GM19372 (cell line): Measurements from ENCODE around the gene UIMC1.
"Not testable (repeated sequence)": the region's sequence is repeated elsewhere in the genome, so short reads cannot be mapped to it uniquely, and the experiment has no call there.

Source experiments
- ATAC-seq: cut with Tn5 transposase; IDR thresholded peaks from one replicate; pipeline ENCODE4 v1.9.1; 2021; ENCODE audit warnings: mild to moderate bottlenecking, low read depth, moderate library complexity; ENCODE audit not compliant: unreplicated experiment

The UIMC1 gene

DNA sequence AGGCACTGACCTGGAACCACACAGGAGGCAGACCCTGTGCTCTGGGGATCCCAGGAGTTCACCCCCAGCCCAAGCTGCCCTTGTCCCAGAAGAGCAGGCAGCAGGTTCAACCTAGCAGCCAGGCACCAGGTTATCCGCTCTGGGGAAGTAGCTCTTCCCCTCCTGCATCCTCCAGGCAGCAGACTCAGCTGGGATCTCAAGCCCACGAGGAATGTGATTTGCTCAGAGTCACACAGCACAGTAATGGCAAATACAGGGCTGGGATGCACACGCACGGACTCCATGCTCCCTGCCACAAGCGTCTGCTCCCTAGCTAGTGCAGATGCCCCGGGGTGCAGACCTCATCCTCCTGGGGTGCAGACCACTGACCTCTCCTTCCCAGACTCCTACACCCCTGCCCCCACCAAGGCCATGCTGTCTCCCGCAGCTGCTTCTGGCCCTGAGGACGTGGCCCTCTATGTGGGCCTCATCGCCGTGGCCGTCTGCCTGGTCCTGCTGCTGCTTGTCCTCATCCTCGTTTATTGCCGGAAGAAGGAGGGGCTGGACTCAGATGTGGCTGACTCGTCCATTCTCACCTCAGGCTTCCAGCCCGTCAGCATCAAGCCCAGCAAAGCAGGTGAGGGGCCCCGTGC is 132.9 kb downstream of the UIMC1 start:
- no peak for ATAC-seq

DNA sequence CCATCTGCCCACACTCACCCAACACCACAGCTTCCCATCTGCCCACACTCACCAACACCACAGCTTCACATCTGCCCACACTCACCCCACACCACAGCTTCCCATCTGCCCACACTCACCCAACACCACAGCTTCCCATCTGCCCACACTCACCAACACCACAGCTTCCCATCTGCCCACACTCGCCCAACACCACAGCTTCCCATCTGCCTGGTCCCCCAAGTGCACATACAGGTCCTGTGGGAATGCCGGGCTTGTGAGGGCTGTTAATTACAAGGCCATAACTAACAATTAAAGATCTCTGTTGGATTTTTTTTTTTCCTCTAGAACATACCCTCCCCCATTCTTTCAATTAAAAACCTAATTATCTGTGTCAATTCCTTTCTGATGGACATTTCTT is 133.6 kb downstream of the UIMC1 start:
- not testable (repeated sequence) for ATAC-seq

DNA sequence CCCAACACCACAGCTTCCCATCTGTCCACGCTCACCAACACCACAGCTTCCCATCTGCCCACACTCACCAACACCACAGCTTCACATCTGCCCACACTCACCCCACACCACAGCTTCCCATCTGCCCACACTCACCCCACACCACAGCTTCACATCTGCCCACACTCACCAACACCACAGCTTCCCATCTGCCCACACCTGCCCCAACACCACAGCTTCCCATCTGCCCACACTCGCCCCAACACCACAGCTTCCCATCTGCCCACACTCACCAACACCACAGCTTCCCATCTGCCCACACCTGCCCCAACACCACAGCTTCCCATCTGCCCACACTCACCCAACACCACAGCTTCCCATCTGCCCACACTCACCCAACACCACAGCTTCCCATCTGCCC is 134.0 kb downstream of the UIMC1 start:
- ATAC-seq: not testable (repeated sequence)

DNA sequence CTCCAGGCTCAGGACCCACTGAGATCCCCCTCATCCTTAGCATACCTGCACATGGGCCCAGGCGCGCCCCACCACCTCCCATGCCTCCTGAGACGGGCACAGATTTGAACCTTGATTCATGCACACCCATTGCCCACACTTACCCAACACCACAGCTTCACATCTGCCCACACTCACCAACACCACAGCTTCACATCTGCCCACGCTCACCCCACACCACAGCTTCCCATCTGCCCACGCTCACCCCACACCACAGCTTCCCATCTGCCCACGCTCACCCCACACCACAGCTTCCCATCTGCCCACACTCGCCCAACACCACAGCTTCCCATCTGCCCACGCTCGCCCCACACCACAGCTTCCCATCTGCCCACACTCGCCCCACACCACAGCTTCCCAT is 135.9 kb downstream of the UIMC1 start:
- ATAC-seq: not testable (repeated sequence)

DNA sequence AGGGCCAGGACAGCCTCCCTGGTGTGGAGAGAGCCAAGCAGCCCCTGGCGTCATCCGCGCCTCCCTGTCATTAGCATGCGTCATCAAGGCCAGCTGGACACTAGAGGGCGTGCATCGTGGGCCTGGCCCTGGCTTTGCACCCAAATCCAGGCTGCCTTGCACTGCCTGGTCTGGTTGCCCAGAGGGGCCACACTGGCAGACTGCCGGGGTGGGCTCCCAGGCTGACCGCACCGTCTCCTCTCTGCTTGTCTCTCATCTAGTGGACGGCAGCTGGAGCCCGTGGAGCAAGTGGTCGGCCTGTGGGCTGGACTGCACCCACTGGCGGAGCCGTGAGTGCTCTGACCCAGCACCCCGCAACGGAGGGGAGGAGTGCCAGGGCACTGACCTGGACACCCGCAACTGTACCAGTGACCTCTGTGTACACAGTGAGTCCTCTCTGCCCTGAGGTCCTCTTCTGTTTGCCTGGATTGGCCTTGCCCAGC is 136.4 kb downstream of the UIMC1 start:
- no peak for ATAC-seq

DNA sequence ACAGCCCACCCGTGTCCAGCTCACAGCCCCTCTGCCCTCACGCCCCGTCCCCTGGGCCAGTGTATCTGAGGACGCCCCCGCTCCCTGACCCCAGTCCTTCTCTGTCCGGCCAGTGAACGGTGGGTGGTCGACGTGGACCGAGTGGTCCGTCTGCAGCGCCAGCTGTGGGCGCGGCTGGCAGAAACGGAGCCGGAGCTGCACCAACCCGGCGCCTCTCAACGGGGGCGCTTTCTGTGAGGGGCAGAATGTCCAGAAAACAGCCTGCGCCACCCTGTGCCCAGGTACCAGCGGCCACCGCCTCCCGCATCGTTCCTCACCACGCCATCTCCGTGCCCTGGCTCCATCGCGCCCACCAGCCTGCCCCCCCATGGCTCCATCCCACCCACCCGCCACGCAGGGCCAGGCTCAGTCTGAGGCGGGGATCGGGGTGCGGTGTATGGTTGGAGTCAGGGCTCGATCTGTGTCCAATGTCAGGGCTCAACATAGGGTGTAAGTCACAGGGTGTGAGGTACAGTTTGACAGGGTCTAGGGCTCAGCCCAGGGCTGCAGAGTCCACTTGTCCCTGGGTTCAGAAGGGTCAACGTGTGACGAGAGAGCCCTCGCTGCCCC is 137.0 kb downstream of the UIMC1 start:
- no peak for ATAC-seq

DNA sequence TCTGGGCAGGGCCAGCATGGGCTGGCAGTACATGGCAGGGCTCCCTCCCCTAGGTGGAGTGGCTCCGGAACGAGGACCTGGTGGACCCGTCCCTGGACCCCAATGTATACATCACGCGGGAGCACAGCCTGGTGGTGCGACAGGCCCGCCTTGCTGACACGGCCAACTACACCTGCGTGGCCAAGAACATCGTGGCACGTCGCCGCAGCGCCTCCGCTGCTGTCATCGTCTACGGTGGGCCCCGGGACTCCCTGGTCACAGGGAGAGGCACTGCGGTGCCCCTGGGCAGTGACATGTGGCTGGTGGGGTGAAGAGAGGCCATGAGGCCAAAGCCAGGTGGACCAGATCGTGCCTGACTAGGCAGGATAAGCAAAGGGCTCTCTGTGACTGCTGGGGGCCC is 137.8 kb downstream of the UIMC1 start:
- no peak for ATAC-seq

DNA sequence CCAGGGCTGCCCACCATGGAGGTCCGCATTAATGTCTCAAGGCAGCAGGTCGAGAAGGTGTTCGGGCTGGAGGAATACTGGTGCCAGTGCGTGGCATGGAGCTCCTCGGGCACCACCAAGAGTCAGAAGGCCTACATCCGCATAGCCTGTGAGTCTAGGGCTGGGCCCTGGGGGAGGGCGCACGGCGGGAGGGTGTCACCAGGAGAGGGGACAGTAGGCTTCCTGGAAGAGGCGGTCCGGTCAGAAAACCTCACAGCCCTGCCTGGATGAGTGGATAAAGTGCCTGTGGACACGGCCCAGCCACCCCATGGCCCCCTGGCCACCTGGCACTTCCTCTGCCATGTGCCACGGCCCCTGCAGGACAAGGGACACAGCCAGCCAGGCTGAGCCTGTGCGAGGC is 138.5 kb downstream of the UIMC1 start:
- no peak for ATAC-seq

DNA sequence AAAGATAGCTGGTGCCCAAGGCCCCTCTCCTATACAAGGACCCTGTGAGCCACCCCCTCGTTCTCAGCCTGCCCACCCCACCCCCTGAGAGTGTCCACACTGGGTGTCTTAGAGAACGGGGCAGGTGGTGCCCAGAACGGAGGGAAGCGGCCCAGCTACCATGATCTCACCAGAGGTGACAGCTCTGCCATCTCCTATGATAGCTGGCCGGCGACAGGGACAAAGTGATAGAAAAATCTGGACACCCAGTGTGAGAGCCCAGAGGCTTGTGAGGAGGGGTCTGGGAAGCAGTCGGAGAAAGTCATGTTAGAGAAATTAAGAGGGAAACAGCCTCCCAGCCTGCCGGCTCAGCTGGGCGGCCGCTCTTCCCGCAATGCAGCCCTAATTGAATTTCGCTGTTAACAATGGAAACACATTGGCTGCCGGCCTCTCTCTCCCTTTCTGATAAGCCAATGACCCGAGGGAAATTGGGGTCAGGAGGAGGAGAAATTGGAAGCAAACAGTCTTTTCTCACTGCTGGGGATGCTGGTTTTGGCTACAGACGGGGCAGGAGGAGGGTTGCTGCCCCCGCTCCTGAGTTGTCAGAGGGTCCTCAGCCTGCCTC is 139.8 kb downstream of the UIMC1 start:
- no peak for ATAC-seq

DNA sequence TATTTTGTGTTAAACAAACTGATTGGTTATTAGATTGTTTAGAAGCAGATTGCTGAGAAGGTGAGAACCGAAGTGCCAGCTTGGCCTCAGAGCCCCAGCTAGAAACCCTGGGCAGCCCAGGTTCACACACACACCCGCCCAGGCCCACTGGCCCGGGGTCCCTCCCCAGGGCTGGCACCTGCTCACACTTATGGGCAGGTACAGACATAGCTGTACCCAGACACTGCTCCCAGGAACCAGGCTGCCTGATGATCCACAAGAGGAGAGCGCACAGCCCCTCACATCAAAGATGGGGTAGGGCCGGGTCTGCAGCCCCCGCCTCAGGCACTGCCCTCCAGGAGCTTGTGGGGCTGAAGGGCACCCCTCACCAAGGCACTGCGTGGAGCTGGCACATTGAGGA is 140.6 kb downstream of the UIMC1 start:
- no peak for ATAC-seq

DNA sequence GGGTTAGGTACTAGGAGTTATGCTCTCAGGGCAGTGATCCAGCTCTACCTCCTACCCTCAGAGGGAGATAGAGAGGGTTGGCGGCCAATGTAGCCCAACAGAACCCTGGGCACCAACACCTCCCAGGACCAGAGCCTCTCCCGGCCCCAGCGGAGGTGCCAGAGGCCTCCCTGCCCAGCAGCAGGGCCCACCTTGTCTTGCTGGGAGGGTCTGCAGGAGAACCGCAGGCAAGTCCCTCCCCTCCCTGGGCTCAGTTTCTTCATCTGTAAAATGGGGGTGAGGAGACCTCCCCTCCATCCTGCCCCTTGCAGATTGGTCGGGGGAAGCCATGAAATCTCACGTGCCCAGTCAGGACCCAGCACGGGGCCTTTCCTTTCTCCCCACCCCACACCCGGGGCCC is 141.8 kb downstream of the UIMC1 start:
- no peak for ATAC-seq

DNA sequence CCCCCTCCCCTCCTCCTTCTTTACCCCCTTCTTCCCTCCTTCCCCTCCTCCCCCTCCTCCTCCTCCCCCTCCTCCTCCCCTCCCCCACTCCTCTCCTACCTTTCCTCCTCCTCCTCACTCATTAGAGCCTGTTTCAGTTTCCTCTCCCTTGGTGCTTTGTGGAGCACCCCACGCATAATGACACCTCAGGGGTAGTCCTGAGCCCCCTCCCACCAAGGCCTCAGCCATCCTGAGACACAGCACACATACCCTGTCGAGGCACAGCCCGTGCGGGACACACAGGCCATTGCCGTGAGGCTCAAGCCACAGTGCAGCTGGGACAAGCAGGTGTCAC is 142.8 kb downstream of the UIMC1 start:
- no peak for ATAC-seq

DNA sequence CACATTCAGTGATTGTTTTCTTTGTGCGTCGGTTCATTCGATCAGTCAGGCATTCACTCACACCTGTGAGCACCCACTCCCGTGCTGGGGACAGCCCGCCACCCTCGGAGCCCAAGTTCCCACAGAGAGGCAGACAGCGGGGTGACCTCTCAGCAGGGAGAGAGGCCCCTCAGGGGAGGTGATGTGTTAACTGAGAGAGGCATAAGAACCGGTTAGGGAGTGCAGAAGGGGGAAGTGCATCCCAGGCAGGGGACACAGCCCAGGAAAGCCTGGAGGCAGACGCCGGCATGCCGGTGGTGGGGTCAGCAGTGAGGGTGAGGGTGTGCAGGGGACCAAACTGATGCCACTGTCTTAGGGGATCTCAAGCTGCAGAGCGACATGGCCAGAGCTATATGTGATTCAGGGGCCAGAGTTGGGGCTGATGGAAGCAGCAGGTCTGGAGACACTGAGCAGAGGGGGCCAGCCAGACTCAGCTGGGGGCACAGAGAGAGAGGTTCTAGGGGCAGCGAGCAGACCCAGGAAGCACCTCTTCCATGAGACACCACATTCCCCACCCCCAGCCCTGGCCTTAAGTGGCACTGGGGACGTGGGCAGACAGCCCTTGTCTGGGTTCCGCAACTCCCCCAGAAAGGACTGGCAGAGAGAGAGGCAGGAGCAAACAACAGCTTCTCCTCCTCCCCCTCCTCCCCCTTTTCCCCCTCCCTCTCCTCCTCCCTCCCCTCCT is 143.4 kb downstream of the UIMC1 start:
- no peak for ATAC-seq

DNA sequence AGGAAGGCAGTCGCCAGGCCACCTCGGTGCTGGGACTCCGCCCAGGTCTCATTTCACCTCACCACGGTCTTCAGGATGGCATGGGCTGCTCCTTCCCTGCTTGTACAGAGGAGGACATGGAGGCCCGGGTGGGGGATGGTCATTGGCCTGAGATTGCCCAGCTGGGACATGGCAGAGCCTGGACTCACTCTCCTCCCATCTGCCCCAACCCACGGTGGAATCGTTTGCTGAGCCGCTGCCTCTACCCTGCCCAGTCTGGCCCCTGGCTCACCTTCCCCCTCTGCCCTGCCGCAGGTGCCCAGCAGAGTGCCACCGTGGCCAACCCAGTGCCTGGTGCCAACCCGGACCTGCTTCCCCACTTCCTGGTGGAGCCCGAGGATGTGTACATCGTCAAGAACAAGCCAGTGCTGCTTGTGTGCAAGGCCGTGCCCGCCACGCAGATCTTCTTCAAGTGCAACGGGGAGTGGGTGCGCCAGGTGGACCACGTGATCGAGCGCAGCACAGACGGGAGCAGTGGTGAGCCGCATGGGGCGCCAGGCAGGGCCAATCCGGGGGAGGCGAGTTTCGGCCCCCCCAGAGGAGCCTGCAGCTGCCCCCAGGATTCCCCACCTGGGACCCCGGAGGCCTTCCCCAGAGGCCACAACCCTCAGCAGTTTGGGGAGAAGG is 144.1 kb downstream of the UIMC1 start:
- ATAC-seq: no peak

DNA sequence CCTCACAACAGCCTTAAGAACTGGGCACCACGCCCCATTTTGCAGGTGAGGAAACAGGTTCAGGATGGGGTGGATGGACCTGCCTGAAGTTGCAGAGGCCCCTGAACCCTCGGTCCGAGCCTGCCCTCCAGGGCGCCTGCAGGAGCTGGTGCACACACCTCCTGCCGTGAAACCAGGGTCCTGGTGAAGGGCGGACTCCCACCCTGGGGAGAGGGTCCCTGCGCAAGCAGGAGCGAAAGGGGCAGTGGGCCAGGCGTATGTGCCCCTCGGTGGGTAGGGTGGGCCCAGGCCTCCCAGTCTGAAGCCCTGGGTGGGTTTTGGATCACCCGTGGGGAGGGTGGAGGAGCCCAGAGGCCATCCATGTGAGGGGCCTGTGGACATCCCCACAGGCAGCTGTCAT is 145.3 kb downstream of the UIMC1 start:
- ATAC-seq: no peak

DNA sequence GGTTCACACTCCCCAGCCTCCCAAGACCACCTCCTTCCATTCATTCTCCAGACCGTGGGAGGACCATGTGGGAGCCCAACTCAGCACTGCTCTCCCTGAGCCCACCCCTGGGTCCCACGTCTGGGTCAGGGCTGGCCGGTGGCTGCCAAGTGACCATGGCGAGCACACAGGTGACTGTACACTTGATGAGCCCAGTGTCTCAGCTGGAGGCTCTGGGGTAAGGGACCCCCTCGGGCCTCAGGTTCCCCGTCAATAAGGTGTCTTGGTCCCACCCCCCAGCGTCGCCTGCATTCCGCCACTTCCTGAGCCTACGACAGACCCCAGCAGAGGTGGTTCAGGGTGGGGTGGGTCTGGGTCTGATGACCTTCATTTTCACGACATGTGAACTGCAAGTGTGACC is 146.2 kb downstream of the UIMC1 start:
- no peak for ATAC-seq

DNA sequence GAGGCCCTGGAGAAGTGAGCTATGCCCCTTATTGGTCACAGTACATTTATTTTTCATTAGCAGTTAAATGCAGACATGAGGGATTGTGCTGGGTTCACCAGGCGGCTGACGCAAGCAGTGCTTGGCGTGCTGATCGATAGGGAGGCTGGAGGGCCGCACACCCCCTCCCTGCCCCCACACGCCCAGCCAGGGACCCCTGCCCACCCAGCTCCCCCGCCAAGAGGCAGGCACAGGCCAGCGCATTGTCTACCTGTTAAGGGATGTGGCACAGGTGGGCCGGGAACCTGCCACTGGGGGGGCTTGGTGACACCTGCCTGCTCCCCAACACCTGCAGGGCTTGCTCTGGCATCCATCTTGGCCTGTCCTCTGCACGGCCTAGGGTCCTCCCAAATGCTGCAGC is 146.7 kb downstream of the UIMC1 start:
- no peak for ATAC-seq

DNA sequence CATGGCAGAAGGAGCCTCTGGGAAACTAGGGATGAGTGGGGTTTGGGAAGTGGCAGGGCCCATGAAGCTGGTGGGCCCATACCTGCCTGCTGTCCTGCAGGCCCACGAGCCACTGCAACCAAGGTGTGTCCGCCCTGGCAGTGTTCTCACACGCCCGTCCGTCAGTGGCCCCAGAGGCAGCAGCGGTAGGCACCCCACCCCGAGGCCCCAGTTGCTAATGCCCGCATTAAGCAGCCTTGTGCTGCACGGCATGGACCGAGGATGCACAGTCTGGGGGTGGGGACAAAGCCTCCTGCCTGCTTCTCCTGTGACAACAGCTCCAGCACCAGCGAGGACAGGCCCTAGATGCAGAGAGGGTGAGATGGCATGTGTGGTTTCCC is 148.7 kb downstream of the UIMC1 start:
- ATAC-seq: no peak

DNA sequence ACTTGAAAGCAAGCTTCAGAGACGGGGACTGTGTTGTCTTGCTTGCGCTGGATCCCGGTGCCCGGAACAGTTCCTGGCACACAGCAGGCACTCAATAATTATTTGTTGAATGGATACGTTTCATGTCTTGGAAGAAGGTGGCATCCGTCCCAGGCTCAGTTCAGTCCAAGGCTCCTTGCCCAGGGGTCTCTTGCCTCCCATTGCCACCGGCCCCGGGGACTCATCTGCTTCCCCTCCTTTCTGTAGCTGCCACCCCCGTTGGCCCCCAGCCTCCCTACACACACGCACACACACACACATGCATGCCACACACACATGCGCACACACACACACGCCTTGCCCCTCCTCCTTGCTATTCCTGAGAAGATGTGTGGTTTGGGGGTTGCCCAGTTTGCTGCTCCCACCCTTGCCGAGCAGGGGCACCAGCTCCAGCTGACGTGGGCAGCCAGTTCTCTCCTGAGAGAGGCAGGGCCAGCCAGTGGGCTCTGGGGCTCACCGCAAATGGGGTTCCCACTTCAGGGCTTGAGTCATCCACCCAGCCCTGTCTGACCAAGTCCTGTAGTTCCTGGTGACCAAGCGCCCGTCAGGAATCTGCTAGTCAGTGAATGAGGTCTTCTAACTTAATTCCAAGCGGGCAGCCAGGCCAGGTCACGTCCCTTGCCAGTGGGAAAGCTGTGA is 149.2 kb downstream of the UIMC1 start:
- ATAC-seq: no peak

DNA sequence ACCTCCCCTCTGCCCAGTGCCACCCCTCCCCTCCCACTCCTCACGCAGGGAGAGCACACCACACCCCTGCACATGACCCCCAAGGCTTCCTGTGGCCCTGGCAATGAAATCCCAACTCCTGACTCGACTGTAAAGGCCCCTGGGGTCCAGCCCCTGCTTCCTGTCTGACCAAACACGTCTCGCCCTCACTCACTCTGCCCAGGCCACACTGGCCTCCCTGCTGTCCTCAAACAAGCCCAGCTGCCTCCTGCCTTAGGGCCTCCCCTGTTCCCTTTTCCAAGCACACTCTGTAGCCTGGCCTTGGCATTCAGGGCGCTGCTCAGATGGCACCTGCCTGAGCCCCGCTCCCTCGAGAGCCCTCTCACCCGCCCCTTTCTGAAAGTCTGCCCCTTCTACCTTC is 149.8 kb downstream of the UIMC1 start:
- ATAC-seq: no peak

DNA sequence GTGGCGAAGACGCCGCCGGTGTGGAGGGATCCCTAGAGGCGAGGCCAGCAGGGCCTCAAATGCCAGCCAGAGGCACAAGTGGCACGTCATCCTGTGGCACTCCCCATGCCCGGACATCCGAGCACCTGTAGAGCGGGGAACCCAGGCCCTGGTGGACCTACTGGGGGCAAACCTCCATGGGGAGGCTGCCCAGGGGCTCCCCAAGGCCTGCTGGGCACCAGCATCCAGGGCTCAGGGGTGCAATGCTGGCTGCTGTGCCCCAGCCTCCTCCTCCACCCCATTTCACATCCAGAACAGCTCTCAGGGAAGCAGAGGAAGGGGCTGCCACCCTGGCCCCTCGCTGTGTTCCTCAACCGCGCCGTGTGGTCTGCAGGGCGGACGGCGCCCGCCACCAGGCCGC is 151.0 kb downstream of the UIMC1 start:
- ATAC-seq: no peak
